ENCODE data around the gene ERVH48-1.

The ERVH48-1 gene

DNA sequence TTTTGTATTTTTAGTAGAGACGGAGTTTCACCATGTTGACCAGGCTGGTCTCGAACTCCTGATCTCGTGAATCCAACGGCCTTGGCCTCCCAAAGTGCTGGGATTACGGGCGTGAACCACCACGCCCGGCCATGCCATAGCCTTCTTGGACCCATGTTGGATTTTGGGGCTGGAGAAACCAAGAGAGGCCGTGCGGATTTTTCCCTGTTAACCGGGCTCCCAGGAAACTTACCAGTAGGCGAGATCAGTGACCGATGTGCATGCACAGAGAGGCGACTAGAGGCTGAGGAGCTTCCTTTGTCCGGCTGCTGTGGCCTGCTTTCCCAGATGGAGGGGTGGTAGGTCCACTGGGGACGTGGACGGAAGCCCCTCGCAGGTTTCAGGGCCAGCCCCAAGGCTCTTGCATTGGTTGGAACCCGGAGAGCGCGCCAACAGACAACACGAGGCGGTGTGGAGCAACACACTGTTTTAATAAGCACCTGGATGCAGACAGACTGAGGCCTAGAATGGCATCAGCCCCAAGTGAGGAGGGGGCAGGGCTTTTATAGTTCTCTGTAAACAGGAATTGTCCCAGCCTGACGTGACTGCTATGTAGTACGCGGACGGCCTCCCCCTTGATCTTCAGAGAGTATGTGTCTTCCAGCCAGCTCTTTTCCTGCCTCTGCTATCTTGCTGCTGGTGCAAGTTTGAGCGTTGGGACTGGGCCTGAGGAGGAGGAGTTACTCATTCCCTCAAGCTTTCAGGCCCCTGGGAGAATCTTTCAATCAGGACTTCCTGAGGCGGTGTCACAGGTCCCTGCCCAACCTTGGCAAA, at the start of gene ERVH48-1:
ERVH48-1 (minus strand) TSS at position 517 of the 813 bp plus-strand sequence. CDS start 6,624 bp downstream, outside the sequence.
- TF ChIP-seq, protein P1, sequence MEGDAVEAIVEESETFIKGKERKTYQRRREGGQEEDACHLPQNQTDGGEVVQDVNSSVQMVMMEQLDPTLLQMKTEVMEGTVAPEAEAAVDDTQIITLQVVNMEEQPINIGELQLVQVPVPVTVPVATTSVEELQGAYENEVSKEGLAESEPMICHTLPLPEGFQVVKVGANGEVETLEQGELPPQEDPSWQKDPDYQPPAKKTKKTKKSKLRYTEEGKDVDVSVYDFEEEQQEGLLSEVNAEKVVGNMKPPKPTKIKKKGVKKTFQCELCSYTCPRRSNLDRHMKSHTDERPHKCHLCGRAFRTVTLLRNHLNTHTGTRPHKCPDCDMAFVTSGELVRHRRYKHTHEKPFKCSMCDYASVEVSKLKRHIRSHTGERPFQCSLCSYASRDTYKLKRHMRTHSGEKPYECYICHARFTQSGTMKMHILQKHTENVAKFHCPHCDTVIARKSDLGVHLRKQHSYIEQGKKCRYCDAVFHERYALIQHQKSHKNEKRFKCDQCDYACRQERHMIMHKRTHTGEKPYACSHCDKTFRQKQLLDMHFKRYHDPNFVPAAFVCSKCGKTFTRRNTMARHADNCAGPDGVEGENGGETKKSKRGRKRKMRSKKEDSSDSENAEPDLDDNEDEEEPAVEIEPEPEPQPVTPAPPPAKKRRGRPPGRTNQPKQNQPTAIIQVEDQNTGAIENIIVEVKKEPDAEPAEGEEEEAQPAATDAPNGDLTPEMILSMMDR (IDR thresholded peaks at IDR 0.05; ENCODE audit: low read depth, low read length) = no peak
- in situ Hi-C loops (cut with HindIII; ENCODE audit: low sequenced_read_pairs) = no loop called here
- H3K4me3 ChIP-seq (ENCODE audit: low read depth, low read length) = no peak within 1 kb of the TSS
- DNase-seq (ENCODE audit: low read depth, low spot score) = no peak

DNA sequence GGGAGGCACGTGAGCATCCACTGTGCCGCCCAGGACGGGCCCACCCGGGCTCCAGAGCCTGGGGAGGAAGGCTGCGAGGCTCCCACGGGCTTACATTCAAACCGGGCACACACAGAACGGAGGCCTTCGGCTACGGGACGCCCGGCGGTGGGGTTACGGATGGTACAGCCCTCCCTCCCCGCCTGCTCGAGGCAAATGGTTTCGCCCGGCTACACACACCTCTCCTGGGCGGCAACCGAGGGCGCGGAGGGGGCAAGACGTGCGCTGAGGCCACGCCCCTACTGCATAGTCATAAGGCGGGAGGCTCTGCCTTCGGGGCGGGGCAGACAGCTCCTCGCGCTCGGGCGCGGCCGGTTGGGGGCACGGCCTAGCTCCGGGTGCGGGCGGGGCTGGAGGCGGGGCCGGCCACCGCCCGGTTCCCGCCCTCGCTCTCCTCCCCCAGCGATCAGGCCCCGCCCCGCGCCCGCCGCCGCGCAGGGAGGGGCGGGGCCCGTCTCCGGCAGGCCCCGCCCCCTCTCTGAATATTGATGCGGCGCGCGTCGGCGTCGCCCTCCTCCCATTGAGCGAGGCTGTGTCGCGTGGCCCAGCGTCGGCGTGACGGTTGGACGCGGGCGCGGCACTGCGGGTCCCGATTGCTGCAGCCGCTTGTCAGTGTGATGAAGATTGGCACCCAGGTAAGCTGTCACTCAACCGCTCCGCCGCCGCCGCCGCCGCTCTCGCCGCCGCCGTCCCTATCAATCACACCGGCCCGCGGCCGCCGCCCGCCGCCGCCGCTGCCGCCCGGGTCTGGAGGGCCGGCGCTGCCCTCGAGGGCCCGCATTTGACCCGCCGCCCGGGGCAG, 48.8 kb upstream of the ERVH48-1 start, which contains the start of gene PKNOX1:
PKNOX1 (plus strand) TSS at position 572 of the 841 bp plus-strand sequence. CDS start 29,820 bp downstream, outside the sequence.
- DNase-seq (ENCODE audit: low read depth, low spot score) = peak; percentile 99
- TF ChIP-seq, protein P1 (IDR thresholded peaks at IDR 0.05; ENCODE audit: low read depth, low read length) = no peak
- in situ Hi-C loops (cut with HindIII; ENCODE audit: low sequenced_read_pairs) = no loop called here

DNA sequence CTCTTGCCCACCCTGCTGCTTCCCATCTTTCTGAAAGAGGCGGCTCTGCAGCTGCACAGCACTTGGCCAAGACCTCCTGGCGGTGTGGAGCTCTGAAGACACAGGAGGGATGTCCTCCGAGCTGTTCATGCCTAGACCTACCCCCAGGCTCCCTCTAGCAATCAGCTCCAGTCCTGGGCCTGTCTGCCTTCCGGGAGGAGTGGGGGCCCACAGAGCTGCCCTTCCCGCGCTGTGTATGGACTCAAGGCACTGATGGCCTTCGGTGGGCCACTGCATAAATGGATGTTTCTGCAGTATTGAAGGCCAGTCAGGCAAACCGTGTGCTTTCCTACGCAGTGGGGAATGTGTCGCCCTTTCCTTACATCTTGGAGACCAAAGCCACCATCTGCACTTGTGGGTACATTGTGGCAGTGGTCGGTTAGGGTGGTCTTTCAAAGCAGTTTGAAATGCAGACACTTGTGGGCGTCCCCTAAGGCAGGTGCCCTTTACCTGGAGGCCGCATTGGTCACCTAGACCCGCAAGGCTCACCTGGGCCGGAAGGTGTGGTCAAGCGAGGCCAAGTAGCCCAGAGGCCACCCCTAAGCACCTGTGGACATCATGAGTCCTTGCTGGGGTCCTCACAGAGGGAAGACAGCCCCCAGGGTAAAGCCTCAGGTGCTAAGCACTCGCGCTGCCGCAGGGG, 48.0 kb upstream of the ERVH48-1 start:
- DNase-seq (ENCODE audit: low read depth, low spot score) = no peak
- TF ChIP-seq, protein P1 (IDR thresholded peaks at IDR 0.05; ENCODE audit: low read depth, low read length) = no peak
- H3K4me3 ChIP-seq (ENCODE audit: low read depth, low read length) = peak overlapping the region; percentile 63
- in situ Hi-C loops (cut with HindIII; ENCODE audit: low sequenced_read_pairs) = no loop called here

More for the DNA sequence above, 48.8 kb upstream of the ERVH48-1 start, which contains the start of gene PKNOX1:
- H3K4me3 ChIP-seq (ENCODE audit: low read depth, low read length) = peak within 1 kb of the TSS; percentile 84

DNA sequence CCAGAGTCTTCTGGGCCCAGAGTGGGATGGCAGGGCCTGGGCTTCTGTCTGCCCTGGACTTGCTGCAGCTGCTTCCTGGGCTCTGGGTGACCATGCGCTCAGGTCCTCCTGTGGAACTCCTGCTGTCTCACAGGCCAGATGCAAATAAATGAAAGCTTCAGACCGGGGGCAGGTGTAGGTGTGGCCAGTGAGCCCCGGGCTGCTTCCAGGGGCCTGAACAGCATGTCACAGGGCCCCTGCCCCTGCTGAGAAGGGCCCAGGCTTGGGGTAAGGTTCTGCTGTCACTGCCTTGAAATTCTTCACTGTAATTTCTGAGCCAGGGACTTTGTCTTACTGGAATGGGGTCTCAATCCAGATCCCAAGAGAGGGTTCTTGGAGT, 46.5 kb upstream of the ERVH48-1 start:
- in situ Hi-C loops (cut with HindIII; ENCODE audit: low sequenced_read_pairs) = no loop called here

DNA sequence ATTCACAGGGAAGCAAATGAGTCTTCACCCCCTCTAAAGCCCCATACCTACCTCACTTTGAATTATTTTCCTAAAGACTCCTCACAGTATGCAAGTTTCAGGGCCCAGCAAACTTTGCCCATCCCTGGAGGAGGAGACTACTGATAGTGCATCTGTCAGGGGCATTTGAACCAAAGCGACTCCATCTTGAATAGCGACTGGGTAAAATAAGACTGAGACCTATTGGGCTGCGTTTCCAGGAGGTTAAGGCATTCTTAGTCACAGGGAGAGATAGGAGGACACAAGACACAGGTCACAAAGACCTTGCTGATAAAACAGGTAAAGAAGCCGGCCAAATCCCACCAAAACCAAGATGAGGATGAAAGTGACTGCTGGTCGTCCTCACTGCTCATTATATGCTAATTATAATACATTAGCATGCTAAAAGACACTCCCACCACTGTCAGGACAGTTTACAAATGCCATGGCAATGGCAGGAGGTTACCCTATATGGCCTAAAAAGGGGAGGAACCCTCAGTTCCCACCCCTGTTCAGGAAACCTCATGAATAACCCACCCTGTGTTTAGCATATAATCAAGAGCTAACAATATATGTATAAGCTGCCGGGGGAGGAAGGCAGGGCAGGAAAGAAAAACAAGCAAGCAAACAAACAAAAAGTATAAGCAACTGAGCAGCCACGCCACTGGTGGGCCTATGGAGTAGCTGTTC, 45.7 kb upstream of the ERVH48-1 start:
- no peak for DNase-seq (ENCODE audit: low read depth, low spot score)
- TF ChIP-seq, protein P1 (IDR thresholded peaks at IDR 0.05; ENCODE audit: low read depth, low read length) = no peak
- H3K4me3 ChIP-seq (ENCODE audit: low read depth, low read length) = no peak overlapping the region
- in situ Hi-C loops (cut with HindIII; ENCODE audit: low sequenced_read_pairs) = no loop called here

More for the DNA sequence above, 46.5 kb upstream of the ERVH48-1 start:
- DNase-seq (ENCODE audit: low read depth, low spot score) = no peak
- TF ChIP-seq, protein P1 (IDR thresholded peaks at IDR 0.05; ENCODE audit: low read depth, low read length) = no peak
- no peak overlapping the region for H3K4me3 ChIP-seq (ENCODE audit: low read depth, low read length)
